GM12878 (cell line): ENCODE data around the gene TMEM176B. TPM values are rescaled to one million over a fixed set of nuclear protein-coding genes. Genes with fewer than 3 reads are reported as not detected.

Experiments
- ATAC-seq: fragments of 200-7000 bp; cut with Tn5 transposase; 3 replicates; pipeline ENCODE4 v1.9.1; 2020; ENCODE audit warnings: mild to moderate bottlenecking, moderate library complexity
- BruUV-seq: library from RNA; stranded (reverse); fragments of 400-500 nt; replicated peaks from 2 replicates; lab custom pipeline; 2021; lab: Mats Ljungman, UMichigan
- CTCF ChIA-PET: fragments of 300-600 bp; sonication (Branson Sonifier 250); formaldehyde crosslinking; extraction: SDS; loops from one replicate; lab custom pipeline; 2021; ENCODE audit warnings: inconsistent platforms; lab: Yijun Ruan, JAX
- POLR2A ChIA-PET: fragments of 350-600 bp; formaldehyde crosslinking; extraction: SDS; loops from one replicate; lab custom pipeline; 2021; ENCODE audit warnings: inconsistent platforms; lab: Charles Lee
- RAD21 ChIA-PET: fragments of 300-600 bp; sonication (Branson Sonifier 250); formaldehyde crosslinking; loops from one replicate; lab custom pipeline; 2023; ENCODE audit warnings: antibody characterized with exemption; ENCODE audit not compliant: unreplicated experiment; lab: Charles Lee
- SMC1A ChIA-PET: fragments of 300-600 bp; sonication (Branson Sonifier 250); formaldehyde crosslinking; loops from one replicate; lab custom pipeline; 2023; ENCODE audit not compliant: unreplicated experiment, uncharacterized antibody; lab: Charles Lee
- DNase-seq: peaks from one replicate; pipeline ENCODE4 v3.0.0-alpha.2; 2011; ENCODE audit warnings: low read depth, low spot score
- FAIRE-seq: peaks from 3 replicates; lab custom pipeline; 2011; peaks lifted over from hg19 to GRCh38; lab: Jason Lieb, UNC
- H2AFZ ChIP-seq: 2 replicates; pipeline ENCODE4 v1.6.0; 2011; ENCODE audit warnings: low read depth, low read length, control low read depth; ENCODE audit not compliant: control insufficient read depth
- H3K27ac ChIP-seq: 2 replicates; pipeline ENCODE4 v1.5.1; 2011; ENCODE audit warnings: control low read depth; ENCODE audit not compliant: control insufficient read depth, insufficient read depth
- H3K27me3 ChIP-seq, 2 experiments: replicated peaks in 1 of 2; 2 replicates each; pipeline versions ENCODE4 v1.6.0 to v1.6.1; 2011; ENCODE audit warnings: low read length in 1 of 2; ENCODE audit not compliant: control insufficient read depth in 2 of 2, insufficient read depth in 2 of 2
- H3K36me3 ChIP-seq, 2 experiments: 2 replicates each; pipeline ENCODE4 v1.5.1; 2011; ENCODE audit warnings: low read length in 1 of 2; ENCODE audit not compliant: control insufficient read depth in 2 of 2, insufficient read depth in 2 of 2
- H3K4me1 ChIP-seq: 2 replicates; pipeline ENCODE4 v1.6.1; 2011; ENCODE audit warnings: mild to moderate bottlenecking, low read length, moderate library complexity, mixed read lengths; ENCODE audit not compliant: control insufficient read depth, insufficient read depth
- H3K4me2 ChIP-seq: 2 replicates; pipeline ENCODE4 v1.6.0; 2011; ENCODE audit warnings: control low read depth; ENCODE audit not compliant: control insufficient read depth, insufficient read depth
- H3K4me3 ChIP-seq: fragments of 200-600 bp; sonication (generic); 2 replicates; pipeline ENCODE4 v1.5.1; 2016
- H3K79me2 ChIP-seq: 2 replicates; pipeline ENCODE4 v1.6.0; 2011; ENCODE audit warnings: low read length; ENCODE audit not compliant: control insufficient read depth, insufficient read depth
- H3K9ac ChIP-seq: 2 replicates; pipeline ENCODE4 v1.8.0; 2011; ENCODE audit warnings: low read length, control low read depth, mixed read lengths; ENCODE audit not compliant: control insufficient read depth, insufficient read depth
- H3K9me3 ChIP-seq: replicated peaks from 3 replicates; pipeline ENCODE4 v1.5.1; 2011; ENCODE audit warnings: mild to moderate bottlenecking, low read length; ENCODE audit not compliant: control insufficient read depth, insufficient read depth
- H4K20me1 ChIP-seq: 2 replicates; pipeline ENCODE4 v1.6.0; 2011; ENCODE audit not compliant: control insufficient read depth, insufficient read depth
- BCL3 ChIP-seq: IDR thresholded peaks from 2 replicates; pipeline ENCODE4 v1.6.1; 2011; ENCODE audit warnings: borderline replicate concordance, low read depth, mild to moderate bottlenecking, moderate library complexity, low read length; ENCODE audit not compliant: insufficient read depth, poor library complexity, severe bottlenecking
- CTCF ChIP-seq, 3 experiments: IDR thresholded peaks in 2 of 3; conservative IDR thresholded peaks in 1 of 3; 2 replicates each; pipeline ENCODE4 v1.5.1; 2011; ENCODE audit warnings: low read depth in 3 of 3, low read length in 3 of 3, mild to moderate bottlenecking in 3 of 3, control low read depth in 2 of 3, moderate library complexity in 2 of 3, inconsistent platforms in 1 of 3, mixed read lengths in 1 of 3; ENCODE audit not compliant: control insufficient read depth in 2 of 3, insufficient read depth in 1 of 3; ENCODE audit errors: extremely low read depth in 1 of 3
- EGR1 ChIP-seq, 2 experiments: IDR thresholded peaks; 1 replicate in 1 of 2; 2 replicates in 1 of 2; pipeline ENCODE4 v1.6.1; 2011 to 2012; ENCODE audit warnings: low read depth in 2 of 2, low read length in 2 of 2, borderline replicate concordance in 1 of 2, mild to moderate bottlenecking in 1 of 2, moderate library complexity in 1 of 2
- EP300 ChIP-seq, 2 experiments: fragments of 150-350 bp in 1 of 2; IDR thresholded peaks; 2 replicates each; pipeline ENCODE4 v1.6.1; 2011 to 2012; ENCODE audit warnings: low read depth in 2 of 2, low read length in 2 of 2, borderline replicate concordance in 1 of 2, improper control_type of control experiment in 1 of 2, inconsistent platforms in 1 of 2; ENCODE audit not compliant: control insufficient read depth in 1 of 2
- ETV6 ChIP-seq, 2 experiments: fragments of 450-650 bp in 1 of 2; IDR thresholded peaks in 1 of 2; conservative IDR thresholded peaks in 1 of 2; 2 replicates each; pipeline ENCODE4 v1.6.1; 2014; ENCODE audit warnings: antibody characterized with exemption in 1 of 2, borderline replicate concordance in 1 of 2, low read depth in 1 of 2, mild to moderate bottlenecking in 1 of 2, moderate library complexity in 1 of 2
- HCFC1 ChIP-seq: fragments of 150-350 bp; IDR thresholded peaks from 2 replicates; pipeline ENCODE4 v1.6.1; 2014; ENCODE audit warnings: low read length
- HDAC2 ChIP-seq: fragments of 200-600 bp; sonication (generic); IDR thresholded peaks from 2 replicates; pipeline ENCODE4 v1.6.1; 2017
- HDGF ChIP-seq: fragments of 450-650 bp; IDR thresholded peaks from 2 replicates; pipeline ENCODE4 v1.6.1; 2016; ENCODE audit warnings: antibody characterized with exemption
- IKZF1 ChIP-seq: fragments of 450-650 bp; conservative IDR thresholded peaks from 2 replicates; pipeline ENCODE4 v1.6.1; 2017; ENCODE audit warnings: antibody characterized with exemption, mild to moderate bottlenecking
- IKZF2 ChIP-seq, 2 experiments: fragments of 450-650 bp; IDR thresholded peaks; 2 replicates each; pipeline ENCODE4 v1.6.1; 2017; ENCODE audit warnings: mild to moderate bottlenecking in 2 of 2, moderate library complexity in 2 of 2
- IRF5 ChIP-seq: fragments of 450-650 bp; IDR thresholded peaks from 2 replicates; pipeline ENCODE4 v1.6.1; 2017; ENCODE audit warnings: borderline replicate concordance
- KAT2A ChIP-seq: conservative IDR thresholded peaks from 2 replicates; pipeline ENCODE4 v1.6.1; 2011; ENCODE audit warnings: low read depth, low read length; ENCODE audit not compliant: control insufficient read depth
- NBN ChIP-seq: fragments of 450-650 bp; IDR thresholded peaks from 2 replicates; pipeline ENCODE4 v1.6.1; 2016
- NR2F1 ChIP-seq: fragments of 450-650 bp; conservative IDR thresholded peaks from 2 replicates; pipeline ENCODE4 v1.6.1; 2017; ENCODE audit warnings: mild to moderate bottlenecking
- RBBP5 ChIP-seq: fragments of 200-600 bp; sonication (generic); conservative IDR thresholded peaks from 2 replicates; pipeline ENCODE4 v1.6.1; 2016
- RCOR1 ChIP-seq: conservative IDR thresholded peaks from 2 replicates; pipeline ENCODE4 v1.6.1; 2012; ENCODE audit warnings: low read depth, low read length, improper control_type of control experiment
- TARDBP ChIP-seq: IDR thresholded peaks from 2 replicates; pipeline ENCODE4 v1.6.1; 2016; ENCODE audit warnings: borderline replicate concordance
- ZSCAN29 ChIP-seq: fragments of 450-650 bp; IDR thresholded peaks from 2 replicates; pipeline ENCODE4 v1.6.1; 2017; ENCODE audit warnings: mild to moderate bottlenecking, moderate library complexity
- WGBS: methylation state at CpG from one replicate; pipeline ENCODE4 v1.1.6; 2016; ENCODE audit warnings: low lambda C conversion rate; ENCODE audit not compliant: insufficient replicate concordance, insufficient coverage; ENCODE audit errors: missing lambda C conversion rate; 5-methylcytosine and 5-hydroxymethylcytosine counted together
- in situ Hi-C: fragments of 300-500 bp; cut with MboI; formaldehyde crosslinking; loops from 9 replicates; pipeline ENCODE4 v1.14.3; 2018; ENCODE audit warnings: mixed read lengths
- intact Hi-C: fragments of 100-400 bp; cut with micrococcal nuclease; formaldehyde crosslinking; loops from one replicate; pipeline ENCODE4 v1.14.2; 2022; ENCODE audit not compliant: unreplicated experiment
- polyA plus RNA-seq, 11 experiments: library from polyadenylated mRNA; depleted of rRNA in 4 of 11; unstranded in 6 of 11; stranded (reverse) in 5 of 11; fragments of >200 nt; fragmentation: Nextera tagmentation in 4 of 11; fragmentation: Illumina TruSeq in 1 of 11; extraction: Ambion mirVana in 4 of 11; extraction: Trizol in 1 of 11; gene quantifications; 1 replicate in 1 of 11; 2 replicates in 10 of 11; pipeline versions ENCODE4 v1.2.1 to v1.2.3, GENCODE V29; 2011 to 2016; ENCODE audit warnings: inconsistent platforms in 2 of 11, missing spikeins in 2 of 11, low read depth in 1 of 11
- total RNA-seq, 4 experiments: library from RNA; depleted of rRNA in 3 of 4; stranded (reverse); fragments of >200 nt in 3 of 4; fragmentation: Illumina TruSeq in 1 of 4; extraction: Trizol in 1 of 4; gene quantifications; 2 replicates each; pipeline versions ENCODE4 v1.2.1 to v1.2.3, GENCODE V29; 2013 to 2021

Gene TMEM176B
- total and polyA plus RNA-seq, 10 of the 15 experiments (the other 5 are each of a cell fraction or from before 2014, with no cell fraction given), result 0.05 to 0.40 (median 0.20) TPM; not detected in 4

- RAD21 ChIA-PET, result interaction anchor here (0.6 to 4.7 kb wide), 21 partner anchors 9 to 322 kb away, joined by 3 to 75 read pairs (median 5); partner anchors contain the start of genes GIMAP1, GIMAP2 and GIMAP8
- Histone ChIP-seq H3K4me2 (no peak overlapping the region; the same call in 1 of the 2 replicates), H3K4me1 (peaks cover 28% of the 10 kb centered on the region), H4K20me1 (no peaks in the 10 kb centered on the region), H3K36me3 (no peaks in the 10 kb centered on the region), H2AFZ (peak overlapping the region; percentile 1), H3K27me3 (no peaks in the 10 kb centered on the region), H3K4me3 (no peak overlapping the region), H3K9ac (no peak overlapping the region), H3K27ac (peak overlapping the region; percentile 57), H3K79me2 (no peaks in the 10 kb centered on the region), H3K9me3 (no peaks in the 10 kb centered on the region)
- SMC1A ChIA-PET, result interaction anchor here (0.8 to 5.1 kb wide), 22 partner anchors 8 to 406 kb away, joined by 3 to 115 read pairs (median 5); partner anchors contain the start of genes GIMAP1, GIMAP2, GIMAP6 and GIMAP8
- ATAC-seq (peak; percentile 62), DNase-seq (peak; percentile 71), FAIRE-seq (no peak)
- 25% methylated on average over 4 of the region's 4 CpGs for WGBS
- BruUV-seq, result no TSS peak
- CTCF ChIA-PET, result interaction anchor here (0.6 to 4.8 kb wide), 29 partner anchors 11 to 394 kb away, joined by 3 to 112 read pairs (median 4); partner anchors contain the start of genes GIMAP2, GIMAP4, GIMAP6 and GIMAP8
- intact Hi-C loops, result loop anchor here (2.0 kb wide), 2 partner anchors 87 to 469 kb away; no protein-coding TSS in a partner anchor
- POLR2A ChIA-PET, result interaction anchor here (0.8 to 1.1 kb wide), 3 partner anchors 304 to 322 kb away, joined by 3 to 5 read pairs (median 4); no protein-coding TSS in a partner anchor
- in situ Hi-C loops, result no loop called here
- TF ChIP-seq BCL3 (peak; percentile 83), NBN (no peak), NR2F1 (no peak), CTCF (IDR thresholded peaks at IDR 0.05 in 2 of 3, conservative IDR thresholded peaks at IDR 0.05 in 1 of 3; ENCODE audit: control insufficient read depth in 2 of 3, extremely low read depth in 1 of 3, insufficient read depth in 1 of 3, low read depth in 3 of 3, low read length in 3 of 3) (no peak), ETV6 (conservative IDR thresholded peaks at IDR 0.05 in 1 of 2, IDR thresholded peaks at IDR 0.05 in 1 of 2; ENCODE audit: borderline replicate concordance in 1 of 2, low read depth in 1 of 2) (peak in 1 of 2 experiments; percentile 25; a peak in 1 of 4 replicates), ZSCAN29 (no peak), HDGF (no peak), RCOR1 (no peak), EP300 (IDR thresholded peaks at IDR 0.05; ENCODE audit: borderline replicate concordance in 1 of 2, control insufficient read depth in 1 of 2, low read depth in 2 of 2, low read length in 2 of 2) (peak in 1 of 2 experiments; percentile 22; a peak in 1 of 4 replicates), HCFC1 (no peak), HDAC2 (no peak), IKZF2 (IDR thresholded peaks at IDR 0.05) (peak; percentile 35 to 41; a peak in 2 of 4 replicates), TARDBP (no peak), IKZF1 (0 out of 2 replicates have a peak, but pooled peaks have one; percentile 20), KAT2A (no peak), EGR1 (IDR thresholded peaks at IDR 0.05; ENCODE audit: borderline replicate concordance in 1 of 2, low read depth in 2 of 2, low read length in 2 of 2) (peak in 1 of 2 experiments; percentile 23; a peak in 1 of 3 replicates), IRF5 (no peak), RBBP5 (no peak)
Measured at GRCh38 chr7:150755473-150756099, 44.6 kb downstream of the TMEM176B start.
